HEK293 (cell line): ENCODE measurements around the gene CMKLR1.

Experiments
- CTCF ChIA-PET: fragments of 350-600 bp; formaldehyde crosslinking; extraction: SDS; loops from one replicate; lab custom pipeline; 2021; ENCODE audit warnings: antibody characterized with exemption; lab: Yijun Ruan, JAX
- POLR2A ChIA-PET: fragments of 300-600 bp; formaldehyde crosslinking; extraction: SDS; loops from one replicate; lab custom pipeline; 2020; ENCODE audit warnings: antibody characterized with exemption, inconsistent platforms; lab: Yijun Ruan, JAX
- H3K27ac ChIP-seq: fragments of 200-500 bp; sonication (Bioruptor generic); 2 replicates; pipeline ENCODE4 v1.5.1; 2014; ENCODE audit warnings: low read depth, low read length, control low read depth, inconsistent platforms; ENCODE audit errors: extremely low read depth
- H3K36me3 ChIP-seq, 2 experiments: fragments of 200-500 bp in 1 of 2; sonication (Bioruptor generic) in 1 of 2; 1 replicate in 1 of 2; 2 replicates in 1 of 2; pipeline ENCODE4 v1.5.1; 2014 to 2017; ENCODE audit warnings: inconsistent platforms in 2 of 2, low read length in 2 of 2; ENCODE audit not compliant: control insufficient read depth in 2 of 2, insufficient read depth in 1 of 2
- H3K4me1 ChIP-seq: fragments of 200-500 bp; sonication (Bioruptor generic); 2 replicates; pipeline ENCODE4 v1.5.1; 2014; ENCODE audit warnings: mild to moderate bottlenecking, low read length, inconsistent platforms; ENCODE audit not compliant: control insufficient read depth, insufficient read depth
- H3K4me3 ChIP-seq: 2 replicates; pipeline ENCODE4 v1.5.1; 2011; ENCODE audit warnings: low read depth, mild to moderate bottlenecking, control low read depth, low read length, moderate library complexity
- H3K9me3 ChIP-seq: fragments of 200-500 bp; sonication (Bioruptor generic); 2 replicates; pipeline ENCODE4 v1.5.1; 2014; ENCODE audit warnings: low read depth, low read length, inconsistent platforms; ENCODE audit not compliant: control insufficient read depth, insufficient read depth
- BCL11A ChIP-seq: fragments of 450-650 bp; formaldehyde crosslinking; IDR thresholded peaks from 2 replicates; pipeline ENCODE4 v1.5.1; 2016; ENCODE audit warnings: low read depth, missing biosample characterization, missing genetic modification characterization
- MZF1 ChIP-seq: fragments of 450-650 bp; formaldehyde crosslinking; IDR thresholded peaks from 2 replicates; pipeline ENCODE4 v1.5.1; 2017; ENCODE audit warnings: missing biosample characterization, missing genetic modification characterization, borderline replicate concordance
- OSR2 ChIP-seq: fragments of 450-650 bp; formaldehyde crosslinking; IDR thresholded peaks from 2 replicates; pipeline ENCODE4 v1.5.1; 2016; ENCODE audit warnings: missing biosample characterization, missing genetic modification characterization
- REST ChIP-seq: fragments of 450-650 bp; formaldehyde crosslinking; IDR thresholded peaks from 2 replicates; pipeline ENCODE4 v1.5.1; 2016; ENCODE audit warnings: missing biosample characterization, missing genetic modification characterization
- SP3 ChIP-seq: fragments of 450-650 bp; formaldehyde crosslinking; IDR thresholded peaks from 2 replicates; pipeline ENCODE4 v1.5.1; 2016; ENCODE audit warnings: missing biosample characterization, missing genetic modification characterization
- TCF7L2 ChIP-seq: IDR thresholded peaks from 2 replicates; pipeline ENCODE4 v1.6.1; 2011; ENCODE audit warnings: low read depth, mild to moderate bottlenecking, inconsistent platforms, low read length, moderate library complexity, borderline replicate concordance
- ZBTB17 ChIP-seq: fragments of 450-650 bp; formaldehyde crosslinking; IDR thresholded peaks from 2 replicates; pipeline ENCODE4 v1.5.1; 2016; ENCODE audit warnings: missing biosample characterization, missing genetic modification characterization
- ZNF121 ChIP-seq: fragments of 450-650 bp; formaldehyde crosslinking; IDR thresholded peaks from 2 replicates; pipeline ENCODE4 v1.5.1; 2016; ENCODE audit warnings: missing biosample characterization, missing genetic modification characterization
- ZNF155 ChIP-seq: fragments of 450-650 bp; formaldehyde crosslinking; IDR thresholded peaks from 2 replicates; pipeline ENCODE4 v1.5.1; 2016; ENCODE audit warnings: missing biosample characterization, missing genetic modification characterization
- ZNF211 ChIP-seq: fragments of 450-650 bp; formaldehyde crosslinking; IDR thresholded peaks from 2 replicates; pipeline ENCODE4 v1.5.1; 2016; ENCODE audit warnings: low read depth, missing biosample characterization, missing genetic modification characterization
- ZNF239 ChIP-seq: fragments of 450-650 bp; formaldehyde crosslinking; IDR thresholded peaks from 2 replicates; pipeline ENCODE4 v1.5.1; 2016; ENCODE audit warnings: missing biosample characterization, missing genetic modification characterization
- ZNF433 ChIP-seq: fragments of 450-650 bp; formaldehyde crosslinking; IDR thresholded peaks from 2 replicates; pipeline ENCODE4 v1.5.1; 2016; ENCODE audit warnings: missing biosample characterization, missing genetic modification characterization, low read depth
- ZNF513 ChIP-seq: fragments of 450-650 bp; IDR thresholded peaks from 2 replicates; pipeline ENCODE4 v1.5.1; 2018; ENCODE audit warnings: missing biosample characterization, missing genetic modification characterization
- ZNF529 ChIP-seq: fragments of 450-650 bp; formaldehyde crosslinking; IDR thresholded peaks from 2 replicates; pipeline ENCODE4 v1.5.1; 2017; ENCODE audit warnings: missing genetic modification characterization, missing biosample characterization; ENCODE audit not compliant: insufficient replicate concordance
- ZNF571 ChIP-seq: fragments of 450-650 bp; formaldehyde crosslinking; IDR thresholded peaks from 2 replicates; pipeline ENCODE4 v1.5.0; 2017; ENCODE audit warnings: missing biosample characterization, missing genetic modification characterization
- ZSCAN23 ChIP-seq: fragments of 450-650 bp; formaldehyde crosslinking; IDR thresholded peaks from 2 replicates; pipeline ENCODE4 v1.5.1; 2016; ENCODE audit warnings: missing biosample characterization, missing genetic modification characterization
- TF ChIP-seq, protein P1 (sequence below): fragments of 450-650 bp; formaldehyde crosslinking; optimal IDR thresholded peaks from 2 replicates; pipeline ENCODE3; 2016; ENCODE audit warnings: missing biosample characterization, mild to moderate bottlenecking, missing genetic modification characterization
- TF ChIP-seq, protein P2 (sequence below): fragments of 450-650 bp; IDR thresholded peaks from 2 replicates; pipeline ENCODE4 v1.5.1; 2018; ENCODE audit warnings: missing biosample characterization, mild to moderate bottlenecking, missing genetic modification characterization

Gene CMKLR1

DNA sequence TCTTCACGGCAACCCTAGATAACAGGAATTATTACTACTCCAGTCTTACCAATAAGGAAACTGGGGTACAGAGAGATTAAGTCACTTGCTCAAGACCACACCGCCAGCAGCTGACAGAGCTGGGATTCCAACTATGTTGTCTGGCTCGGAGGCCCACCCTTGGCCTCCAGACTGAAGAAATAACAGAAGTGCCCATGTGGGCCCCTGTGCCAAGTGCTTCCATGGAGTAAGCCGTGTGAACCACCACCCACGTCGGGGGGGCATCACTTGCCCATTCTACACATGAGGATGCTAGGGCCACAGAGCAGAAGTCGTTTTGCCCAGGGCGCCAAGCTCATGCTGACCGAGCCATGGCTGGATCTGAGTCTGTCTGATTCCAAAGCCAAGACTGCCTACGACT lies 926 bp upstream of the CMKLR1 start:
- H3K4me3 ChIP-seq, result no peak overlapping the region
- CTCF ChIA-PET, result interaction anchor here (0.7 kb wide), 1 partner anchor 11 kb away, joined by 3 read pairs; no protein-coding TSS in a partner anchor
- POLR2A ChIA-PET, result no interaction called here

DNA sequence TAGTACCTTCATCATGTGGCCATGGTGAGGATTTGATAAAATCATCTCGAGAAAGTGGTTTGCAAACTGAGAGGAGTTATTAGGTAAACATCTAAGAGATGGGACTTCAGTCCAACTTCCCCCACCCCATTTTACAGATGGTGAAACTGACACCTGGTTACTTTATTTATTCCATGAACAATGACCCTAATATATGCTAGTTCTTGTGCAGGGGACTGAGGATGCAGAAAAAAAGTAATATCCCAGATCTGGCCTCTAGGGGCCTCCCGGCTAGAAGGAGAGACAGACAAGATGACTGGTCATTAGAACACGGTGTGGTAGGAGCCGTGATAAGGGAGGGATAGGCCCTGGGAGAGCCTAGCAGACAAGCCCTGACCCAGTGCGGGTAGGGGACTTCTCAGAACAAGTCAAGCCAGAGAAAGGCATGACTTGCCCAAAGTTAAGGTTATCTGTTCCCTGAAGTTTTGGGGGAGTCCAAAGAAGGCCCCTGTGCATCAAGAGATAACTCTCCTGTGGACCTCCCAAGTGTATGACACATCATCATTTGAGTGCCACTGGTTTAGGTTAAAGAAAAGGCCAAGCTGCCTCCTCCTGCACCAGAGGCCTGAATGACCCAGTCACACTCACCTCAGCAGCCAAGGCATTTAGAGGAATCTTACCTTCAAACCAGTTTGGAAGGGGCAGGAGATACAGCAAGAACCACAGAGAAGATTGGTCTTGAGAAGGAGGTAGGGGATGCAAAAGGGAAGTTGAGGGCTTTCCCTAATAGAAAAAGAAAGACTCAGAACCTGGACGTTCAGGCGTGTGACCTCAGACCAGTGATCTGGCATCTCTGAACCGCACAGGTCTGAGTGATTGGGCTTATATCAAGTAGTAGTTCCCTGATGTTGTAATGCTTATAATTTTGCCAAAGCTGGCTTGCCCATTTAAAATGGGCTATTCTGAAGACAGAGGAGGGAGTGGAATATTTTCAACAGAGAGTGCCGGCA lies 1.6 kb downstream of the CMKLR1 start:
- H3K4me3 ChIP-seq, result no peak overlapping the region
- POLR2A ChIA-PET, result no interaction called here
- no peaks in the 10 kb centered on the region for H3K36me3 ChIP-seq
- H3K4me1 ChIP-seq, result no peaks in the 10 kb centered on the region
- no peak overlapping the region for H3K27ac ChIP-seq
- no peaks in the 10 kb centered on the region for H3K9me3 ChIP-seq
- TF ChIP-seq ZNF155 (tag by site-specific recombination) (no peak), ZNF529 (tag by site-specific recombination) (no peak), ZBTB17 (tag by site-specific recombination) (no peak), ZNF433 (tag by site-specific recombination) (no peak), ZNF239 (tag by site-specific recombination) (no peak), REST (tag by site-specific recombination) (no peak), ZNF121 (no peak)
- TF ChIP-seq, protein P1, sequence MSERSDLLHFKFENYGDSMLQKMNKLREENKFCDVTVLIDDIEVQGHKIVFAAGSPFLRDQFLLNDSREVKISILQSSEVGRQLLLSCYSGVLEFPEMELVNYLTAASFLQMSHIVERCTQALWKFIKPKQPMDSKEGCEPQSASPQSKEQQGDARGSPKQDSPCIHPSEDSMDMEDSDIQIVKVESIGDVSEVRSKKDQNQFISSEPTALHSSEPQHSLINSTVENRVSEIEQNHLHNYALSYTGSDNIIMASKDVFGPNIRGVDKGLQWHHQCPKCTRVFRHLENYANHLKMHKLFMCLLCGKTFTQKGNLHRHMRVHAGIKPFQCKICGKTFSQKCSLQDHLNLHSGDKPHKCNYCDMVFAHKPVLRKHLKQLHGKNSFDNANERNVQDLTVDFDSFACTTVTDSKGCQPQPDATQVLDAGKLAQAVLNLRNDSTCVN (tag by site-specific recombination), result no peak
- CTCF ChIA-PET, result interaction anchor here (0.6 to 1.4 kb wide), 6 partner anchors 18 to 346 kb away, joined by 3 to 4 read pairs (median 3); no protein-coding TSS in a partner anchor

More for the DNA sequence above, 926 bp upstream of the CMKLR1 start:
- no peaks in the 10 kb centered on the region for H3K36me3 ChIP-seq
- no peaks in the 10 kb centered on the region for H3K4me1 ChIP-seq
- no peak for TF ChIP-seq TCF7L2
- TF ChIP-seq, protein P2, sequence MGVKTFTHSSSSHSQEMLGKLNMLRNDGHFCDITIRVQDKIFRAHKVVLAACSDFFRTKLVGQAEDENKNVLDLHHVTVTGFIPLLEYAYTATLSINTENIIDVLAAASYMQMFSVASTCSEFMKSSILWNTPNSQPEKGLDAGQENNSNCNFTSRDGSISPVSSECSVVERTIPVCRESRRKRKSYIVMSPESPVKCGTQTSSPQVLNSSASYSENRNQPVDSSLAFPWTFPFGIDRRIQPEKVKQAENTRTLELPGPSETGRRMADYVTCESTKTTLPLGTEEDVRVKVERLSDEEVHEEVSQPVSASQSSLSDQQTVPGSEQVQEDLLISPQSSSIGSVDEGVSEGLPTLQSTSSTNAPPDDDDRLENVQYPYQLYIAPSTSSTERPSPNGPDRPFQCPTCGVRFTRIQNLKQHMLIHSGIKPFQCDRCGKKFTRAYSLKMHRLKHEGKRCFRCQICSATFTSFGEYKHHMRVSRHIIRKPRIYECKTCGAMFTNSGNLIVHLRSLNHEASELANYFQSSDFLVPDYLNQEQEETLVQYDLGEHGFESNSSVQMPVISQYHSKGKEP (tag by site-specific recombination), result no peak
- TF ChIP-seq ZNF571 (tag by site-specific recombination), result no peak
- no peak for TF ChIP-seq ZNF211 (tag by site-specific recombination)
- no peak for TF ChIP-seq OSR2 (tag by site-specific recombination)
- no peak for TF ChIP-seq MZF1 (tag by site-specific recombination)
- TF ChIP-seq SP3 (tag by site-specific recombination), result no peak
- no peak for TF ChIP-seq ZSCAN23
- TF ChIP-seq ZNF513 (tag by site-specific recombination), result no peak
- TF ChIP-seq BCL11A (tag by site-specific recombination), result no peak
- H3K9me3 ChIP-seq, result no peaks in the 10 kb centered on the region
- H3K27ac ChIP-seq, result no peak overlapping the region
